HG03108 (cell line): ENCODE results near the gene KRTAP4-6.
"Not testable (repeated sequence)": the region's sequence is repeated elsewhere in the genome, so short reads cannot be mapped to it uniquely, and the experiment has no call there.

Experiments
- ATAC-seq: cut with Tn5 transposase; IDR thresholded peaks from one replicate; pipeline ENCODE4 v1.9.1; 2021; ENCODE audit warnings: moderate library complexity; ENCODE audit not compliant: unreplicated experiment

The KRTAP4-6 gene

DNA sequence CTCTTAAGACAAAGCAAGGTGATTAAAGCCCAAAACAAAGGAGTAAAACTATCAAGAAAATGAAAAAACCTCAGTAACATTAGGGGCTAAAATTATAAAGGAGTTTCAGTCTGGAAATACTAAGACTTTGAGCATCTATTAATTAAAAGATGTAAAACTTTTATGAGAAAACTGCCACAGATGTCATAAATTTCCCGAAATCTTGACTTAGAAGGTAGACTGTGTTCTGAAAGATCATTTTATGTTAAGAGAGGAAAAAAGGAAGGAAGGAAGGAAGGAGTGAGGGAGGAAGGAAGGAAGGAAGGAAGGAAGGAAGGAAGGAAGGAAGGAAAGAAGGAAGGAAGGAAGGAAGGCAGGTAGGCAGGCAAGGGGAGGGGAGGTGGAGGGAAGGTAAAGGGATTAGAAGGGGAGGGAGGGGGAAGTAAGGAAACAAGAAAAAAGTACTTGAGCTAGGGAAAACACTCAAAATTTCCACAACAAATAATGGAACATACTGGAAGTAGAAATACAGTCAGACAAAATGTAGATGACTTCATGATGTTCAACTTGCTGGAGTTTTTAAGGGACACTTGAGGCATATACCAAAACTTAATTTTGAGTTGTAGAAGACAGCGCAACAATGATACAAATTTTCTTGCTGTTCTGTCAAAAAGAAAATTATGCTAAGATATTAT, 7.3 kb upstream of the KRTAP4-6 start:
- ATAC-seq = no peak

GRCh38 chr17:41145261-41145660, 4.9 kb upstream of the KRTAP4-6 start:
- ATAC-seq = no peak

- no peak for ATAC-seq
Measured at GRCh38 chr17:41144846-41145245, 4.5 kb upstream of the KRTAP4-6 start.

- ATAC-seq = no peak
Measured at GRCh38 chr17:41141361-41141760, 1.0 kb upstream of the KRTAP4-6 start.

- ATAC-seq = not testable (repeated sequence)
Measured at GRCh38 chr17:41139865-41140264, 479 bp downstream of the KRTAP4-6 start.

DNA sequence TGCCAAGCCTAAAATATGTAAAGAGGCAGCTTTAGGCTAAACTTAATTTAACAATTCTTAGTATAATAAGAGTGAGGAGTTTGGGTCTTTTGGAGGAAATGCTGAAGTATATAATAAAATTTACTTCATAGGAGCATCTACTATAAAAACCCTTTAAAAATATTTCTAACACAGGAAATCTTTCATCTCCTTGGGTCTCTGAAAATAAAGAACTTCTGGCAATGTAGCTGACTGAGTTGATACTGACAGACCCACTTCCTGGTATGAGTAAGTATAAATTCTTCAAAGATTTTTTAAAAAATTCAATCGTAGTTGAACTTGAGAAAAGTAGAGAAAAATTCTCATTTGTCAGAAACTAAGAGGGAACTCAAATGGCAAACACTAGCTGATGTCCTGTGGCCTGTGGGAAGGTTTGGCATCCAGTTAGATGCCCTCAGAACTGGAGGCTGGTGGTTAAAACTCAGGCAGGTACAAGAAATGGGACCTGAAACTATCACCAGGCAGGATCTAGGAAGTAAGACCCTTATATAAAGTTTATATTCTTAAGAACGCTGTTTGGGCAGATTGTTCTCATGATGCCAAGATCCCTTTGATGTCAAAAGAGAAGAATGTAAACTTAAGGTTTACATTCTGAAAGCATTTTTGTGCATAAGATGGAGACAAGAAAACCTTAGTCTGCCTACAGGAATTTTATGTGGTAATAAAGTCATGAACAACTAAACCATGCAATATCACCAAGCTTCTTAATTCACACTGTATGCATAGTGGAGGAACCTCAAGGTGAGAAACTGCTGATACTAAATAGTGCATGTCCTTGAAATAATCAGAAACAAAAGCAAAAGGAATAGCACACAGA, 6.2 kb downstream of the KRTAP4-6 start:
- ATAC-seq = no peak

- no peak for ATAC-seq
Measured at GRCh38 chr17:41131979-41132378, 8.4 kb downstream of the KRTAP4-6 start.

- ATAC-seq = no peak
Measured at GRCh38 chr17:41127371-41127770, 13.0 kb downstream of the KRTAP4-6 start.

- no peak for ATAC-seq
Measured at GRCh38 chr17:41126412-41126811, 13.9 kb downstream of the KRTAP4-6 start.

- ATAC-seq = no peak
Measured at GRCh38 chr17:41125064-41125463, 15.3 kb downstream of the KRTAP4-6 start.

DNA sequence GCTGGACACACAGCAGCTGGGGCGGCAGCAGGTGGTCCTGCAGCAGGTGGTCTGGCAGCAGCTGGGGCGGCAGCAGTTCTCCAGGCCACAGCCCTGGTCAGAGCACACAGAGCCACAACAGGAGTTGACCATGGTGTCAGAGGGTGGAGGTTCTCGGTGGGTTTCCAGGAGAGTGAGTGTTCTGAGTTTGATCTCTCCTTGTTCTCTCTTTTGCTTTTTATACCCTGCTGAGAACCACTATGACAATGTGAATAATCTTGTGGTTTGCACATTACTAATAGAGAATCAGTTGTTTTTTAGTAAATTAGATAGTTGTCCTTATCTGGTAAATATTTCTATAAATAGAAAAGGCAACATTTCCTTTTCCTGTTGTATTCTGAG, 16.4 kb downstream of the KRTAP4-6 start, which contains the start of gene KRTAP4-12:
Gene KRTAP4-12 (minus strand): TSS at position 192 of the 381 bp plus-strand sequence. CDS start 60 bp downstream, at position 132.
- ATAC-seq = not testable (repeated sequence)

GRCh38 chr17:41123292-41123990, 16.9 kb downstream of the KRTAP4-6 start:
- not testable (repeated sequence) for ATAC-seq

GRCh38 chr17:41121742-41122141, 18.6 kb downstream of the KRTAP4-6 start:
- no peak for ATAC-seq

DNA sequence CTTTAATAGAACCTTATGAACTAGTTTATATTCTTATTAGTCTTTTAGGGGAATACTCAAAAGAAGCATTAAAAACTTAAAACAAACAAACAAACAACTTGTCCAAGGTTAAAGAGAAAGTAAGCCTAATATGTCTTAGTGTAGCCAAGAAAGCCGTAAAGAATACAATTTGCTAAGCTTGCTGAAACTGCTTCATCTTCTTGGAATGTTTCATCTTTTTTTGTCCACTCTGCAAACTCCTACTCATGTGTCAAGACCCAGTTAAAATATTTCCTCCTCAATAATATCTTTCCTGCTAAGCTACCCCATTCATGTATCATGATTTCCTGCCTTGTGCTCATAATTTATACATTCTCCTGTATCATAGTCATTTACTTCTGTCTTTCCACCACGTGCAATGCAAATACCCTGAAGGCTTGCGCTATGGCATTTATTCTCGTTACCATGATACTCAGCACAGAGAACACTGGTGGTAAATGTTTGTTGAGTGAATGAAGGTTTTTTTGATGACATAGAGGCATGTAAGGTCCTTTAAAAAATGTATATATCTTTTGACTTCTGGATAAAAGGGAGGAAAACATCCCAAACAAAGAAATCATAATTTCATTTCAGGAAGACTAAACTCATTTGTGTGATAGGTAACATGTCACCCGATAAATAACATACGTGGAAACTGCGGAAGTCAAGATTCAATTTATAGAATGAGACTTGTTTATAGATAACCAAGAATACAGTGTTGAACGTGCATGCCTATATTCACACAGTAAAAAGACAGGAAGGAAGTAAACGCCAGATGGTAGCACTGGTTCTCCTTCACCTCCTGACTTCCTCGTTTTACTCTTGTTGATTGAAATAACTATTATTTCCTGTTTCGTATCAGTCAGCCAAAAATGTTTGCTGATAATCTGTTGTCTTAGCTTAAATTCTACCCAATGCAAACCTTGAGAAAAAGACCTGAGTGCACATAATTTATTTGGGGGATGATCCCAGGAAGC, 20.4 kb downstream of the KRTAP4-6 start:
- ATAC-seq = not testable (repeated sequence)

DNA sequence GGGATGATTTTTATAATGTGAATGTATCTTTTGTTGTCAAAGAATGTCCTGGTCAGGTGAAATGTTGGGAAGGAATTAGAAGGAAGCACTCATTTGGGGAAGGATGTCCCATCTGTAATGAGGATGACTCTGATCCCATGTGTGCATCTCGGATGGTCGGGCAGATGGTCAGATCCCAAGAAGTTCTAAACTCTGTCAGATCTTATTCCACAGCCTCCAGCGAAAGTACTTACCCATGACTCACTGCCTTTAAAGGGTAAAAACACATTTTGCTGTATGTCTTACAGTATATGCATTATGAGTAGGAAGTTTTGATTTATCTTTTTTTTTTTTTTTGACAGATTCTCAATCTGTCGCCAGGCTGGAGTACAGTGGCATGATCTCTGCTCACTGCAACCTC, 21.6 kb downstream of the KRTAP4-6 start:
- ATAC-seq = no peak

DNA sequence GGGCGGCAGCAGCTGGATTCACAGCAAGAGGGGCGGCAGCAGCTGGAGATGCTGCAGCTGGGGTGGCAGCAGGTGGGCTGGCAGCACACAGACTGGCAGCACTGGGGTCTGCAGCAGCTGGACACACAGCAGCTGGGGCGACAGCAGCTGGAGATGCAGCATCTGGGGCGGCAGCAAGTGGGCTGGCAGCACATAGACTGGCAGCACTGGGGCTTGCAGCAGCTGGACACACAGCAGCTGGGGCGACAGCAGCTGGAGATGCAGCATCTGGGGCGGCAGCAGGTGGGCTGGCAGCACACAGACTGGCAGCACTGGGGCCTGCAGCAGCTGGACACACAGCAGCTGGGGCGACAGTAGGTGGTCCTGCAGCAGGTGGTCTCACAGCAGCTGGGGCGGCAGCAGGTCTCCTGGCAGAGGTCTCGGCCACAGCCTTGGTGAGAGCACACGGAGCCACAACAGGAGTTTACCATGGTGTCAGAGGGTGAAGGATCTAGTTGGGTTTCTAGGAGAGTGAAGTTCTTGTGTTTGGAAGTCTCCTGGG, 22.4 kb downstream of the KRTAP4-6 start, which contains the start of gene KRTAP4-11:
Gene KRTAP4-11 (minus strand): TSS at position 528 of the 541 bp plus-strand sequence. CDS start 58 bp downstream, at position 470.
- ATAC-seq = not testable (repeated sequence)

GRCh38 chr17:41116297-41116696, 24.0 kb downstream of the KRTAP4-6 start:
- ATAC-seq = no peak

- no peak for ATAC-seq
Measured at GRCh38 chr17:41111151-41111885, 29.0 kb downstream of the KRTAP4-6 start.

DNA sequence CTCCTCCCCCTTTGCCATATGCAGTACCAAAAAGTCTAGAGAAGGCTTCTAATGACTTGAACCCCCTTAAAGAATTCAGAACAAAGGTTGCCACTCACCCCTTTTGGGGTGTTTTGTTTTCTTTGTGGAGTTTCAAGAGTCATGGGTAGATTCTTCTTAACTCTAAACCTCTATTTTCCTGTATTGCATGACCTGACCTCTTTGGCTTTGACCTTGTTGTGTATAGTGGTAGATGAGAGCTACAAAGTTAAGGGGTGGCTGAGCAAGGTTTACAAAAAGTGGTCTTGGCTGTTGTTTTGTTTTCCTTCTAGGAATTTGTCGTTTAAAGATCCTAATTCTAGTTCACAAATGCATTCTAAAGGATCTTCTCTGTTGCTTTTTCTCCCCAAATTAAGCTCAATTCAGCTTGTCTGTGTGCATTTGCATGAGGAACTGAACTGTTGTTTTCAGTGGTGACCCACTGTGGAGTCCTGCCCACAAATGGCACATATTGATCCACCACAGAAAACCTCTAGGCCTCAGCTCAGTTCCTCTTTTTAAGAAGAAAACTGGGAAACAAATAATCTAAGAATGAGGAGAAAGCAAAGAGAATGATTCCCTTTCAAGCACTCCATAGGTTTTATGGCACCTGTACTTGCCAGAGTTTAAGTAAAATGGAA, 31.5 kb downstream of the KRTAP4-6 start:
- ATAC-seq = not testable (repeated sequence)
